Stimulated activated CD8-positive, alpha-beta memory T cell treated with anti-CD3 and anti-CD28 coated beads, Interleukin-15, amount 100 ng/mL, for 24 hours (primary cell): ENCODE results near the gene MIF.
"Not testable (repeated sequence)": the region's sequence is repeated elsewhere in the genome, so short reads cannot be mapped to it uniquely, and the experiment has no call there.

Experiments used
- DNase-seq: peaks from one replicate; pipeline ENCODE4 v3.0.0-alpha.2; 2020; ENCODE audit warnings: low read depth

Gene MIF

GRCh38 chr22:23903328-23903971 lies 9.3 kb downstream of the MIF start:
- DNase-seq: no peak

- DNase-seq: no peak
Observed at GRCh38 chr22:23904573-23905254, 10.5 kb downstream of the MIF start.

- no peak for DNase-seq
Observed at GRCh38 chr22:23906641-23907040, 12.5 kb downstream of the MIF start.

- not testable (repeated sequence) for DNase-seq
Observed at GRCh38 chr22:23907423-23907822, 13.2 kb downstream of the MIF start.

- no peak for DNase-seq
Observed at GRCh38 chr22:23908587-23909205, 14.5 kb downstream of the MIF start.

- DNase-seq: no peak
Observed at GRCh38 chr22:23909296-23909898, 15.2 kb downstream of the MIF start.

GRCh38 chr22:23910496-23911190 lies 16.5 kb downstream of the MIF start:
- no peak for DNase-seq

GRCh38 chr22:23911318-23911980 lies 17.3 kb downstream of the MIF start:
- no peak for DNase-seq

- DNase-seq: no peak
Observed at GRCh38 chr22:23912293-23912903, 18.2 kb downstream of the MIF start.

GRCh38 chr22:23913306-23913660 lies 19.1 kb downstream of the MIF start:
- no peak for DNase-seq

GRCh38 chr22:23913661-23914353 lies 19.6 kb downstream of the MIF start:
- peak; percentile 96 for DNase-seq

GRCh38 chr22:23915290-23915689 lies 21.1 kb downstream of the MIF start:
- DNase-seq: no peak

GRCh38 chr22:23920267-23920611 lies 26.1 kb downstream of the MIF start:
- DNase-seq: not testable (repeated sequence)

GRCh38 chr22:23921586-23922201 lies 27.5 kb downstream of the MIF start:
- not testable (repeated sequence) for DNase-seq

- no peak for DNase-seq
Observed at GRCh38 chr22:23922921-23923320, 28.7 kb downstream of the MIF start.

- DNase-seq: no peak
Observed at GRCh38 chr22:23925020-23925606, 30.9 kb downstream of the MIF start.

- no peak for DNase-seq
Observed at GRCh38 chr22:23926561-23926960, 32.4 kb downstream of the MIF start.

- no peak for DNase-seq
Observed at GRCh38 chr22:23938328-23939016, 44.3 kb downstream of the MIF start.

GRCh38 chr22:23939017-23939357 lies 44.8 kb downstream of the MIF start:
- DNase-seq: no peak

GRCh38 chr22:23940166-23940565 lies 46.0 kb downstream of the MIF start:
- DNase-seq: not testable (repeated sequence)
